Renal cortex interstitium (tissue), 11 donors: ENCODE results near the gene SCTR. TPM values are rescaled to one million over a fixed set of nuclear protein-coding genes. Genes with fewer than 3 reads are reported as not detected.

ENCODE experiments used
- DNase-seq, 11 donors: peaks; one replicate each; pipeline ENCODE4 v3.0.0-alpha.2; 2013; ENCODE audit warnings: low read depth in 9 of 11, low spot score in 4 of 11; ENCODE audit errors: extremely low read depth in 1 of 11
- polyA plus RNA-seq, 3 donors: library from polyadenylated mRNA; unstranded; fragments of 120-200 nt; gene quantifications; one replicate each; pipeline ENCODE4 v1.2.1, GENCODE V29; 2013; ENCODE audit not compliant: insufficient read length in 3 of 3

Gene SCTR
- polyA plus RNA-seq, 3 donors, result 9.4 to 27.4 (median 9.6) TPM

GRCh38 chr2:119533560-119533959, 9.3 kb upstream of the SCTR start:
- DNase-seq, result no peak

- no peak for DNase-seq
Measured at GRCh38 chr2:119531292-119531691, 7.0 kb upstream of the SCTR start.

- DNase-seq, result no peak
Measured at GRCh38 chr2:119527999-119528398, 3.7 kb upstream of the SCTR start.

GRCh38 chr2:119525614-119526013, 1.3 kb upstream of the SCTR start:
- no peak for DNase-seq

- DNase-seq, result no peak
Measured at GRCh38 chr2:119523383-119523951, 816 bp downstream of the SCTR start.

GRCh38 chr2:119522671-119523070, 1.6 kb downstream of the SCTR start:
- no peak for DNase-seq

- no peak for DNase-seq
Measured at GRCh38 chr2:119521433-119522050, 2.7 kb downstream of the SCTR start.

GRCh38 chr2:119520696-119521432, 3.4 kb downstream of the SCTR start:
- DNase-seq, result no peak

GRCh38 chr2:119519057-119519408, 5.2 kb downstream of the SCTR start:
- no peak for DNase-seq

GRCh38 chr2:119518401-119519056, 5.8 kb downstream of the SCTR start:
- DNase-seq, result no peak

- no peak for DNase-seq
Measured at GRCh38 chr2:119517433-119517832, 6.8 kb downstream of the SCTR start.

- no peak for DNase-seq
Measured at GRCh38 chr2:119516121-119516520, 8.2 kb downstream of the SCTR start.

GRCh38 chr2:119513832-119514231, 10.5 kb downstream of the SCTR start:
- no peak for DNase-seq

GRCh38 chr2:119512946-119513345, 11.3 kb downstream of the SCTR start:
- no peak for DNase-seq

- no peak for DNase-seq
Measured at GRCh38 chr2:119511989-119512388, 12.3 kb downstream of the SCTR start.

- DNase-seq, result no peak
Measured at GRCh38 chr2:119508756-119509155, 15.5 kb downstream of the SCTR start.

GRCh38 chr2:119496682-119497081, 27.6 kb downstream of the SCTR start:
- no peak for DNase-seq

GRCh38 chr2:119495948-119496347, 28.3 kb downstream of the SCTR start:
- no peak for DNase-seq

GRCh38 chr2:119494163-119494790, 30.0 kb downstream of the SCTR start:
- DNase-seq, result no peak
